ENCODE data around the gene PXYLP1. TPM values are rescaled to one million over a fixed set of nuclear protein-coding genes. Genes with fewer than 3 reads are reported as not detected.

The PXYLP1 gene
- total RNA-seq, 3 donors from 2014 or later (not counting 1 experiment from before 2014, with no cell fraction given) = 13.0 to 32.4 (median 21.7) TPM

DNA sequence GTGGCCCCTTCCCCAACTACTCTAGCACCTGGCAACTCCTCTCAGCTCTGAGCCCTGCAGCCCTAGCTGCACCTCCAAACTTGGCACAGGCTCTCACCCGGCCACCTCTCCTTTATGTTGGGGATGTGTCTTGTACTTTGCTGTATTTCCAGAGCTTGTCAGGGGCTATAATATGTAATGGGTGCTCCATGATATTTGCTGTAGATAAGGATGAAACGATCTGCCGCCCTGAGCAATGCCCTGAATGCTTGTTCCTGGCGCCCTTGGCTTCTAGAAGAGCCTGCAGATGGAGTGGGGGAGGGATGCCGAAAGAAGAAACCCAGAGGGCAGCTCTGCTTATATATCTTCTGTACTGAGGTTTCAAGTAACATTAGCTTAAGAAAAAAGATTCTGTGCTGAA lies 100.8 kb downstream of the PXYLP1 start:
- Histone ChIP-seq H3K27ac (ENCODE audit: low read length) (no peak overlapping the region), H3K9me3 (ENCODE audit: control insufficient read depth, insufficient read depth, low read length) (no peaks in the 10 kb centered on the region), H3K27me3 (ENCODE audit: control insufficient read depth, insufficient read depth, low read length) (no peaks in the 10 kb centered on the region), H3K4me1 (ENCODE audit: control insufficient read depth, insufficient read depth, low read length) (no peaks in the 10 kb centered on the region), H3K36me3 (ENCODE audit: control insufficient read depth, insufficient read depth, low read length) (no peaks in the 10 kb centered on the region), H3K4me3 (ENCODE audit: low read length) (no peak overlapping the region)
- H3K4me1 Mint-ChIP-seq = no peaks in the 10 kb centered on the region
- WGBS (ENCODE audit: insufficient coverage) = 99% methylated on average over 5 of the region's 5 CpGs
- no peak for DNase-seq
- peaks cover 0 to 9% of the 10 kb centered on the region in 2 donors for H3K27me3 Mint-ChIP-seq (ENCODE audit: low read depth in 2 of 2)
- no peak for ATAC-seq
- intact Hi-C loops (cut with micrococcal nuclease) = no loop called here
- H3K4me3 Mint-ChIP-seq = no peak overlapping the region
- H3K36me3 Mint-ChIP-seq = no peaks in the 10 kb centered on the region
- TF ChIP-seq, protein P1, sequence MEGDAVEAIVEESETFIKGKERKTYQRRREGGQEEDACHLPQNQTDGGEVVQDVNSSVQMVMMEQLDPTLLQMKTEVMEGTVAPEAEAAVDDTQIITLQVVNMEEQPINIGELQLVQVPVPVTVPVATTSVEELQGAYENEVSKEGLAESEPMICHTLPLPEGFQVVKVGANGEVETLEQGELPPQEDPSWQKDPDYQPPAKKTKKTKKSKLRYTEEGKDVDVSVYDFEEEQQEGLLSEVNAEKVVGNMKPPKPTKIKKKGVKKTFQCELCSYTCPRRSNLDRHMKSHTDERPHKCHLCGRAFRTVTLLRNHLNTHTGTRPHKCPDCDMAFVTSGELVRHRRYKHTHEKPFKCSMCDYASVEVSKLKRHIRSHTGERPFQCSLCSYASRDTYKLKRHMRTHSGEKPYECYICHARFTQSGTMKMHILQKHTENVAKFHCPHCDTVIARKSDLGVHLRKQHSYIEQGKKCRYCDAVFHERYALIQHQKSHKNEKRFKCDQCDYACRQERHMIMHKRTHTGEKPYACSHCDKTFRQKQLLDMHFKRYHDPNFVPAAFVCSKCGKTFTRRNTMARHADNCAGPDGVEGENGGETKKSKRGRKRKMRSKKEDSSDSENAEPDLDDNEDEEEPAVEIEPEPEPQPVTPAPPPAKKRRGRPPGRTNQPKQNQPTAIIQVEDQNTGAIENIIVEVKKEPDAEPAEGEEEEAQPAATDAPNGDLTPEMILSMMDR (IDR thresholded peaks at IDR 0.05) = no peak
- no peaks in the 10 kb centered on the region for H3K9me3 Mint-ChIP-seq
- H3K27ac Mint-ChIP-seq = no peak overlapping the region

DNA sequence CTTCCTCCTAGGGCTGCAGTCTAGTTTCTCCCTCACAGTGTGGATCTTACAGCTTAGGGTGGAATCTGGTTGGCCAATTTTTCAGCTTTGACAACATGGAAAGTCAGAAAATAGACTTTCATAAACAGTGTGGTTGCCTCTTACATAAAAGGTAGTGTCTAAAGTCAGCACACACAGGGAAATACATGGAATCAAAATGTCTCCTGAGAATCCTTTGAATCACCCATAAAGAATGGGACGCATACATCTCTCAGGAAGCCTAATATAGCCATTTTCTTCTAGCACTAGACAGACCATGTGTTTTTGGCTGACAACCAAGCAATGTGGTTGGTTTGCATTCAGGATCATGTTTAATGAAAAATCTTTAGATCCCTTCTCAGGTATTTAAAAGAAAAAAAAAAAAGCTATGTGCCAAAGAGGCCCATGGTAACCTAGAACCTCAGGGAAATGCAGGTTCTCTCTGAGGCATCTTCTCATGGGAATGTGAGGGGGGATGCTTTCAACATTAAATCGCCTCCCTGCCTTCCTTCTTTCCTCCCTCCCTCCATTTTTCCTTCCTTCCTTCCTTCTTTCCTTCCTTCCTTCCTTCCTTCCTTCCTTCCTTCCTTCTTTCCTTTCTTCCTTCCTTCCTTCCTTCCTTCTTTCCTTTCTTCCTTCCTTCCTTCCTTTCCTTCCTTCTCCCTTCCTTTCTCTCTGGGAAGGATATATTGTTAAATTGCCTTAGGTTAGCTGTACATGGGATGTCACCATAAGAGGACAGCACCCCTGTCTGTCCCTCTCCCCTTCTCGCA lies 102.4 kb downstream of the PXYLP1 start:
- DNase-seq (no peak), ATAC-seq (no peak)
- Histone ChIP-seq H3K27me3 (ENCODE audit: control insufficient read depth, insufficient read depth, low read length) (no peaks in the 10 kb centered on the region), H3K4me1 (ENCODE audit: control insufficient read depth, insufficient read depth, low read length) (no peaks in the 10 kb centered on the region), H3K4me3 (ENCODE audit: low read length) (no peak overlapping the region), H3K36me3 (ENCODE audit: control insufficient read depth, insufficient read depth, low read length) (no peaks in the 10 kb centered on the region), H3K27ac (ENCODE audit: low read length) (no peak overlapping the region), H3K9me3 (ENCODE audit: control insufficient read depth, insufficient read depth, low read length) (no peaks in the 10 kb centered on the region)
- intact Hi-C loops (cut with micrococcal nuclease) = no loop called here
- no peak overlapping the region for H3K4me3 Mint-ChIP-seq
- H3K27ac Mint-ChIP-seq = no peak overlapping the region
- WGBS (ENCODE audit: insufficient coverage) = 91% methylated on average over 3 of the region's 3 CpGs
- H3K27me3 Mint-ChIP-seq (ENCODE audit: low read depth in 2 of 2) = peaks cover 0 to 5% of the 10 kb centered on the region in 2 donors
- TF ChIP-seq, protein P1 (IDR thresholded peaks at IDR 0.05) = no peak
- H3K36me3 Mint-ChIP-seq = no peaks in the 10 kb centered on the region
- no peaks in the 10 kb centered on the region for H3K4me1 Mint-ChIP-seq
- no peaks in the 10 kb centered on the region for H3K9me3 Mint-ChIP-seq

DNA sequence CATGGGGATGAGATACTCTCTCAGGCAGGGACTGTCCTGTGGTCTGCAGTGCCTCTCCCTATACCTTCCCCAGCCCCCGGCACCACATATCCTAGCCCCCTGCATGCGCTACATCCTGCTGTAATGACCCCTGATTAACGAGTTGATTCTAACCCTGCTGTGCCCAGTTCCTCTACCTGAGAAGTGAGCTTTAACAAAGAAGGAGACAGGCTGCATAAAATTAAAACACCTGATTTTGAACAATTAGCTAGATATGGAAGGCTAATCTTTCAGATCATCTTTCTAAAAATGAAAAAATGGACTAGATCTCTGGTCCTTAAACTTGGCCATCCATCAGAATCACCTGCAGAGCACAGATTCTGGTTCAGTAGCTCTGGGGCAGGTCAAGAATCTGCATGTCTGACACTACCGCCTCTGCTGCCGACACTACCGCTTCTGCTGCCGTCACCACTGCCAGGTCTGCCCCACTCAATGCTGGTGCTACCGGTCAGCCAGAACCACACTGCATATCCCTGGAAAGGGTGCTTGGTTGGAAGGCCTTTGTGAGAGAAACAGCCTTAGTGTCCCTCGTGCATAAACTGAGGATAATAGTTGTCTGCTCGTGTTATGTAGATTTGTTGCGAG lies 103.1 kb downstream of the PXYLP1 start:
- H3K4me1 Mint-ChIP-seq = no peaks in the 10 kb centered on the region
- H3K27ac Mint-ChIP-seq = no peak overlapping the region
- no peaks in the 10 kb centered on the region for H3K9me3 ChIP-seq (ENCODE audit: control insufficient read depth, insufficient read depth, low read length)
- intact Hi-C loops (cut with micrococcal nuclease) = no loop called here
- H3K4me3 ChIP-seq (ENCODE audit: low read length) = no peak overlapping the region
- H3K4me3 Mint-ChIP-seq = no peak overlapping the region
- DNase-seq (no peak), ATAC-seq (no peak)
- no peaks in the 10 kb centered on the region for H3K36me3 Mint-ChIP-seq
- 97% methylated on average over 11 of the region's 11 CpGs for WGBS (ENCODE audit: insufficient coverage)
- no peaks in the 10 kb centered on the region for H3K4me1 ChIP-seq (ENCODE audit: control insufficient read depth, insufficient read depth, low read length)
- H3K9me3 Mint-ChIP-seq = no peaks in the 10 kb centered on the region
- H3K27me3 Mint-ChIP-seq (ENCODE audit: low read depth in 2 of 2) = peaks cover 0 to 7% of the 10 kb centered on the region in 2 donors
- TF ChIP-seq, protein P1 (IDR thresholded peaks at IDR 0.05) = no peak
- no peaks in the 10 kb centered on the region for H3K27me3 ChIP-seq (ENCODE audit: control insufficient read depth, insufficient read depth, low read length)
- no peak overlapping the region for H3K27ac ChIP-seq (ENCODE audit: low read length)
- H3K36me3 ChIP-seq (ENCODE audit: control insufficient read depth, insufficient read depth, low read length) = no peaks in the 10 kb centered on the region
